H1 (cell line): ENCODE results near the gene SCN8A. TPM values are rescaled to one million over a fixed set of nuclear protein-coding genes. Genes with fewer than 3 reads are reported as not detected.

Experiments
- CTCF ChIA-PET: fragments of 300-600 bp; sonication (Branson Sonifier 250); formaldehyde crosslinking; loops from one replicate; lab custom pipeline; 2021; ENCODE audit not compliant: partially characterized antibody; lab: Charles Lee
- POLR2A ChIA-PET: fragments of 300-600 bp; sonication (Branson Sonifier 250); formaldehyde crosslinking; loops from one replicate; lab custom pipeline; 2021; ENCODE audit warnings: inconsistent platforms; ENCODE audit not compliant: partially characterized antibody; lab: Charles Lee
- DNase-seq, 2 experiments: peaks; one replicate each; pipeline versions ENCODE4 v3.0.0 to v3.0.0-alpha.2; 2010 to 2022; ENCODE audit warnings: low spot score in 2 of 2, low read depth in 1 of 2, mixed read lengths in 1 of 2
- FAIRE-seq: peaks from 2 replicates; lab custom pipeline; 2011; peaks lifted over from hg19 to GRCh38; lab: Jason Lieb, UNC
- H2AFZ ChIP-seq: 2 replicates; pipeline ENCODE4 v1.8.1; 2012; ENCODE audit warnings: low read length, inconsistent platforms
- H2AK5ac ChIP-seq: 2 replicates; pipeline ENCODE4 v1.6.1; 2013; ENCODE audit warnings: low read depth, low read length
- H2BK120ac ChIP-seq: replicated peaks from 2 replicates; pipeline ENCODE3; 2013; ENCODE audit warnings: low read depth, low read length, inconsistent platforms
- H2BK12ac ChIP-seq: 2 replicates; pipeline ENCODE4 v1.6.1; 2013; ENCODE audit warnings: low read depth, low read length
- H2BK15ac ChIP-seq: 2 replicates; pipeline ENCODE4 v1.6.1; 2013; ENCODE audit warnings: low read length
- H2BK20ac ChIP-seq: 2 replicates; pipeline ENCODE4 v1.6.1; 2013; ENCODE audit warnings: low read length
- H2BK5ac ChIP-seq: 2 replicates; pipeline ENCODE4 v1.6.1; 2013; ENCODE audit warnings: low read depth, low read length
- H3K14ac ChIP-seq: 2 replicates; pipeline ENCODE4 v1.6.1; 2013; ENCODE audit warnings: inconsistent platforms; ENCODE audit not compliant: insufficient read length
- H3K18ac ChIP-seq: 2 replicates; pipeline ENCODE4 v1.6.1; 2013; ENCODE audit warnings: low read length; ENCODE audit errors: extremely low read depth
- H3K23ac ChIP-seq: 2 replicates; pipeline ENCODE4 v1.6.1; 2013; ENCODE audit warnings: inconsistent platforms; ENCODE audit not compliant: insufficient read length
- H3K23me2 ChIP-seq: 2 replicates; pipeline ENCODE4 v1.6.1; 2013; ENCODE audit warnings: low read depth, low read length
- H3K27ac ChIP-seq: 2 replicates; pipeline ENCODE4 v1.6.1; 2011; ENCODE audit warnings: low read depth, low read length, inconsistent platforms
- H3K27me3 ChIP-seq, 4 experiments: replicated peaks in 1 of 4; 1 replicate in 1 of 4; 2 replicates in 3 of 4; pipeline versions ENCODE4 v1.6.1 to v1.8.1; 2011 to 2013; ENCODE audit warnings: low read length in 3 of 4, mild to moderate bottlenecking in 3 of 4, inconsistent platforms in 2 of 4, mixed read lengths in 2 of 4, moderate library complexity in 1 of 4; ENCODE audit not compliant: control insufficient read depth in 3 of 4, insufficient read depth in 3 of 4; ENCODE audit errors: extremely low read depth in 1 of 4
- H3K36me3 ChIP-seq, 4 experiments: 2 replicates each; pipeline versions ENCODE4 v1.6.1 to v1.8.1; 2011 to 2013; ENCODE audit warnings: mild to moderate bottlenecking in 4 of 4, low read length in 3 of 4, moderate library complexity in 2 of 4, control low read depth in 1 of 4, inconsistent platforms in 1 of 4; ENCODE audit not compliant: insufficient read depth in 4 of 4, control insufficient read depth in 2 of 4
- H3K4ac ChIP-seq: replicated peaks from 2 replicates; pipeline ENCODE3; 2013; ENCODE audit warnings: low read length, low read depth, mixed read lengths, inconsistent platforms; ENCODE audit not compliant: insufficient read length
- H3K4me1 ChIP-seq, 4 experiments: replicated peaks in 1 of 4; 1 replicate in 1 of 4; 2 replicates in 3 of 4; pipeline versions ENCODE4 v1.6.1 to v1.8.1; 2011 to 2013; ENCODE audit warnings: low read length in 3 of 4, inconsistent platforms in 2 of 4, mixed read lengths in 1 of 4; ENCODE audit not compliant: insufficient read depth in 4 of 4, control insufficient read depth in 3 of 4
- H3K4me2 ChIP-seq, 2 experiments: 2 replicates each; pipeline versions ENCODE4 v1.6.1 to v1.8.1; 2011 to 2013; ENCODE audit warnings: low read depth in 2 of 2, low read length in 2 of 2, control low read depth in 1 of 2, inconsistent platforms in 1 of 2, mild to moderate bottlenecking in 1 of 2; ENCODE audit not compliant: insufficient read depth in 1 of 2
- H3K4me3 ChIP-seq, 4 experiments: fragments of 200-600, 300-600 bp in 1 of 4; sonication (generic), shearing (Covaris generic), sonication (Bioruptor Twin) in 1 of 4; 2 replicates each; pipeline versions ENCODE4 v1.5.1 to v1.8.1; 2011 to 2016; ENCODE audit warnings: low read length in 4 of 4, low read depth in 3 of 4, control low read depth in 2 of 4, inconsistent platforms in 2 of 4, mild to moderate bottlenecking in 2 of 4, mixed read lengths in 1 of 4, moderate library complexity in 1 of 4; ENCODE audit not compliant: insufficient read depth in 2 of 4; ENCODE audit errors: extremely low read depth in 1 of 4
- H3K56ac ChIP-seq: replicated peaks from 2 replicates; pipeline ENCODE3; 2013; ENCODE audit warnings: low read depth, mild to moderate bottlenecking, mixed read lengths, low read length, inconsistent platforms; ENCODE audit not compliant: insufficient read length
- H3K79me1 ChIP-seq: 2 replicates; pipeline ENCODE4 v1.6.1; 2013; ENCODE audit warnings: low read depth, low read length, control low read depth
- H3K79me2 ChIP-seq, 2 experiments: 2 replicates each; pipeline versions ENCODE4 v1.6.1 to v1.8.1; 2012 to 2013; ENCODE audit warnings: low read length in 2 of 2, mild to moderate bottlenecking in 2 of 2, inconsistent platforms in 1 of 2; ENCODE audit not compliant: insufficient read depth in 2 of 2, control insufficient read depth in 1 of 2
- H3K9ac ChIP-seq, 4 experiments: replicated peaks in 1 of 4; 1 replicate in 1 of 4; 2 replicates in 3 of 4; pipeline versions ENCODE4 v1.6.1 to v1.8.1; 2011 to 2013; ENCODE audit warnings: low read depth in 3 of 4, low read length in 3 of 4, control low read depth in 2 of 4, mild to moderate bottlenecking in 2 of 4, moderate library complexity in 2 of 4, inconsistent platforms in 1 of 4; ENCODE audit errors: extremely low read depth in 1 of 4
- H3K9me3 ChIP-seq, 2 experiments: 2 replicates each; pipeline versions ENCODE4 v1.6.1 to v1.8.1; 2012 to 2013; ENCODE audit warnings: mild to moderate bottlenecking in 2 of 2, moderate library complexity in 2 of 2, control low read depth in 1 of 2, inconsistent platforms in 1 of 2, low read depth in 1 of 2, low read length in 1 of 2, mixed read lengths in 1 of 2; ENCODE audit not compliant: insufficient read depth in 2 of 2
- H4K20me1 ChIP-seq, 2 experiments: replicated peaks in 1 of 2; 2 replicates each; pipeline versions ENCODE3 to v1.8.1; 2011 to 2013; ENCODE audit warnings: inconsistent platforms in 2 of 2, low read length in 2 of 2, mild to moderate bottlenecking in 1 of 2; ENCODE audit not compliant: insufficient read depth in 2 of 2, control insufficient read depth in 1 of 2
- H4K5ac ChIP-seq: 2 replicates; pipeline ENCODE4 v1.6.1; 2013; ENCODE audit warnings: low read length, low read depth, mixed read lengths, inconsistent platforms; ENCODE audit not compliant: insufficient read length
- H4K8ac ChIP-seq: 2 replicates; pipeline ENCODE4 v1.8.0; 2013; ENCODE audit warnings: mild to moderate bottlenecking, moderate library complexity, low read length, inconsistent platforms; ENCODE audit not compliant: insufficient read depth; ENCODE audit errors: extremely low read depth
- H4K91ac ChIP-seq: replicated peaks from 2 replicates; pipeline ENCODE3; 2013; ENCODE audit warnings: low read length, mixed read lengths, inconsistent platforms; ENCODE audit not compliant: insufficient read length
- E2F6 ChIP-seq: IDR thresholded peaks from 2 replicates; pipeline ENCODE4 v1.6.1; 2012; ENCODE audit warnings: inconsistent platforms
- JUND ChIP-seq: IDR thresholded peaks from 2 replicates; pipeline ENCODE4 v1.6.1; 2011; ENCODE audit warnings: mild to moderate bottlenecking, improper control_type of control experiment, low read length
- WGBS, 2 experiments: shearing (Covaris generic) in 1 of 2; methylation state at CpG; one replicate each; pipeline versions ENCODE4 v1.1.6 to v1.1.7; 2013 to 2015; ENCODE audit warnings: low lambda C conversion rate in 2 of 2, mixed read lengths in 2 of 2, inconsistent platforms in 1 of 2, low coverage in 1 of 2, missing lambda C conversion rate in 1 of 2; ENCODE audit not compliant: insufficient replicate concordance in 2 of 2, insufficient coverage in 1 of 2, insufficient read length in 1 of 2; ENCODE audit errors: extremely low coverage in 1 of 2, missing lambda C conversion rate in 1 of 2; 5-methylcytosine and 5-hydroxymethylcytosine counted together
- polyA plus RNA-seq, 7 experiments: library from polyadenylated mRNA; depleted of rRNA in 3 of 7; stranded (reverse) in 5 of 7; unstranded in 2 of 7; fragments of >200 nt in 5 of 7; fragments of 200-250 nt in 2 of 7; gene quantifications; 1 replicate in 5 of 7; 2 replicates in 1 of 7; 4 replicates in 1 of 7; pipeline versions ENCODE4 v1.2.1 to v1.2.3, GENCODE V29; 2011 to 2013; ENCODE audit warnings: missing spikeins in 2 of 7, mixed read lengths in 2 of 7
- total RNA-seq: library from RNA; stranded (reverse); fragmentation: NEBNext Ultra II Directional; extraction: Animal tissue kit (Norgen Biotek cat#: 25700); gene quantifications from 2 replicates; pipeline ENCODE4 v1.2.1, GENCODE V29; 2021

The SCN8A gene
- total and polyA plus RNA-seq, 2 of the 8 experiments (the other 6 are each of a cell fraction or from before 2014, with no cell fraction given) = 6.3 to 10.7 TPM

- Histone ChIP-seq H2BK20ac (no peak overlapping the region), H3K23me2 (no peaks in the 10 kb centered on the region), H3K4ac (no peak overlapping the region), H4K91ac (no peak overlapping the region), H3K56ac (no peak overlapping the region), H3K9me3 (no peaks in the 10 kb centered on the region), H3K79me1 (no peaks in the 10 kb centered on the region; the same call in 1 of the 2 replicates), H2BK120ac (no peak overlapping the region), H2AK5ac (no peak overlapping the region), H3K23ac (no peak overlapping the region), H2BK5ac (no peak overlapping the region), H4K5ac (no peak overlapping the region), H2AFZ (no peak overlapping the region), H3K4me2 (no peak overlapping the region), H2BK12ac (no peak overlapping the region), H2BK15ac (no peak overlapping the region), H3K27me3 (peaks cover 0 to 1% (median 0%) of the 10 kb centered on the region in 4 experiments; a peak in 1 of 7 replicates), H4K20me1 (peaks cover 0 to 8% of the 10 kb centered on the region in 2 experiments), H3K4me1 (peaks cover 0 to 4% (median under 1%) of the 10 kb centered on the region in 4 experiments; a peak in 2 of 7 replicates), H3K18ac (no peak overlapping the region), H3K79me2 (peaks cover 0 to 72% of the 10 kb centered on the region in 2 experiments; a peak in 2 of 4 replicates), H3K27ac (no peak overlapping the region), H3K9ac (no peak overlapping the region), H3K4me3 (no peak overlapping the region), H3K14ac (no peak overlapping the region), H3K36me3 (no peaks in the 10 kb centered on the region), H4K8ac (no peak overlapping the region)
- ChIA-PET CTCF (interaction anchor here (1.2 kb wide), 1 partner anchor 264 kb away, joined by 3 read pairs; no protein-coding TSS in a partner anchor), POLR2A (interaction anchor here (0.8 kb wide), 1 partner anchor 1453 kb away, joined by 3 read pairs; the partner anchor contains the start of gene SPRYD3)
- FAIRE-seq (no peak), DNase-seq (no peak)
- WGBS, 2 experiments = 84% methylated on average over 3 of the region's 3 CpGs; no CpG with 5 or more reads in 1 of the 2 experiments
- no peak for TF ChIP-seq JUND
- no peak for TF ChIP-seq E2F6
Measured at GRCh38 chr12:51626115-51626514, 35.1 kb downstream of the SCN8A start.
